HepG2 (cell line): ENCODE results near the gene MYH10.

Experiments used
- CTCF ChIP-seq: sonication (generic); formaldehyde crosslinking; IDR thresholded peaks from 2 replicates; pipeline ENCODE4 v1.5.0; 2020; ENCODE audit warnings: mild to moderate bottlenecking, missing genetic modification reagents, moderate library complexity
- ETV5 ChIP-seq: IDR thresholded peaks from 2 replicates; pipeline ENCODE4 v1.6.1; 2018; ENCODE audit warnings: missing biosample characterization, missing genetic modification reagents, inconsistent platforms, borderline replicate concordance
- HCFC1 ChIP-seq: fragments of 150-350 bp; IDR thresholded peaks from 2 replicates; pipeline ENCODE4 v1.6.1; 2014; ENCODE audit warnings: low read depth, low read length
- KDM5A ChIP-seq: fragments of 200-600 bp; sonication (generic); IDR thresholded peaks from 2 replicates; pipeline ENCODE4 v1.7.0; 2018; ENCODE audit warnings: antibody characterized with exemption, mild to moderate bottlenecking, low read length, borderline replicate concordance
- POLR2A ChIP-seq, 2 experiments: IDR thresholded peaks; 2 replicates each; pipeline ENCODE4 v1.6.1; 2011; ENCODE audit warnings: low read depth in 2 of 2, low read length in 2 of 2, mild to moderate bottlenecking in 1 of 2, moderate library complexity in 1 of 2; ENCODE audit not compliant: insufficient read depth in 1 of 2
- POLR2AphosphoS5 ChIP-seq: IDR thresholded peaks from 2 replicates; pipeline ENCODE4 v1.6.1; 2012; ENCODE audit warnings: low read depth, low read length
- PRDM4 ChIP-seq: sonication (generic); formaldehyde crosslinking; IDR thresholded peaks from 2 replicates; pipeline ENCODE4 v1.9.0; 2021; ENCODE audit warnings: missing genetic modification reagents, borderline replicate concordance
- REPIN1 ChIP-seq: sonication (generic); formaldehyde crosslinking; IDR thresholded peaks from 2 replicates; pipeline ENCODE4 v1.8.0; 2022; ENCODE audit warnings: missing genetic modification reagents, low read depth, mild to moderate bottlenecking, borderline replicate concordance
- TAF1 ChIP-seq: sonication (generic); formaldehyde crosslinking; IDR thresholded peaks from 2 replicates; pipeline ENCODE4 v1.4.0; 2020; ENCODE audit warnings: missing genetic modification reagents
- TOPORS ChIP-seq: sonication (generic); formaldehyde crosslinking; IDR thresholded peaks from 2 replicates; pipeline ENCODE4 v1.8.0; 2023; ENCODE audit warnings: mild to moderate bottlenecking, missing genetic modification reagents
- YY1 ChIP-seq: IDR thresholded peaks from 2 replicates; pipeline ENCODE4 v1.6.1; 2011; ENCODE audit warnings: low read length, low read depth, moderate library complexity, mild to moderate bottlenecking; ENCODE audit not compliant: insufficient read depth, insufficient replicate concordance
- ZNF383 ChIP-seq: sonication (generic); formaldehyde crosslinking; IDR thresholded peaks from 2 replicates; pipeline ENCODE4 v1.4.0; 2020; ENCODE audit warnings: missing genetic modification reagents, mild to moderate bottlenecking, borderline replicate concordance
- ZNF510 ChIP-seq: sonication (generic); formaldehyde crosslinking; IDR thresholded peaks from 2 replicates; pipeline ENCODE4 v1.4.0; 2020; ENCODE audit warnings: low read depth, mild to moderate bottlenecking, missing genetic modification reagents
- ZNF530 ChIP-seq: sonication (generic); formaldehyde crosslinking; IDR thresholded peaks from 2 replicates; pipeline ENCODE4 v1.5.0; 2020; ENCODE audit warnings: low read depth, mild to moderate bottlenecking, missing genetic modification reagents

- no peak for TF ChIP-seq YY1
- TF ChIP-seq POLR2A (IDR thresholded peaks at IDR 0.05; ENCODE audit: insufficient read depth in 1 of 2, low read depth in 2 of 2, low read length in 2 of 2), result no peak
- no peak for TF ChIP-seq ZNF383 (CRISPR knock-in tag)
- TF ChIP-seq HCFC1, result no peak
- no peak for TF ChIP-seq TAF1 (CRISPR knock-in tag)
- TF ChIP-seq REPIN1, result no peak
- TF ChIP-seq POLR2AphosphoS5, result no peak
- TF ChIP-seq ETV5 (CRISPR knock-in tag), result no peak
- no peak for TF ChIP-seq CTCF (CRISPR knock-in tag)
- no peak for TF ChIP-seq ZNF530 (CRISPR knock-in tag)
- no peak for TF ChIP-seq PRDM4 (CRISPR knock-in tag)
- TF ChIP-seq ZNF510 (CRISPR knock-in tag), result no peak
- TF ChIP-seq KDM5A, result no peak
- no peak for TF ChIP-seq TOPORS
Observed at GRCh38 chr17:8628609-8629169, 1.8 kb downstream of the MYH10 start.
